Measurements from ENCODE around the gene PARD3B. TPM values are rescaled to one million over a fixed set of nuclear protein-coding genes. Genes with fewer than 3 reads are reported as not detected.

The PARD3B gene
- total RNA-seq, 1 donor from 2014 or later = 0.66 TPM

- H3K4me3 Mint-ChIP-seq (ENCODE audit: unreplicated experiment) = no peak overlapping the region
- TF ChIP-seq CTCF (IDR thresholded peaks at IDR 0.05; ENCODE audit: partially characterized antibody, unreplicated experiment) = no peak
- H3K9me3 Mint-ChIP-seq (ENCODE audit: unreplicated experiment) = no peaks in the 10 kb centered on the region
- peaks cover 6% of the 10 kb centered on the region for H3K4me1 Mint-ChIP-seq (ENCODE audit: low read depth, unreplicated experiment)
- no peak for DNase-seq
- H3K27me3 Mint-ChIP-seq (ENCODE audit: unreplicated experiment) = no peaks in the 10 kb centered on the region
- H3K27ac Mint-ChIP-seq (ENCODE audit: unreplicated experiment) = no peak overlapping the region
- H3K36me3 Mint-ChIP-seq (ENCODE audit: unreplicated experiment) = no peaks in the 10 kb centered on the region
Measured at GRCh38 chr2:205500951-205501350, 955.7 kb downstream of the PARD3B start.

- no peak for TF ChIP-seq CTCF (IDR thresholded peaks at IDR 0.05; ENCODE audit: partially characterized antibody, unreplicated experiment)
- no peaks in the 10 kb centered on the region for H3K9me3 Mint-ChIP-seq (ENCODE audit: unreplicated experiment)
- DNase-seq = no peak
- no peak overlapping the region for H3K27ac Mint-ChIP-seq (ENCODE audit: unreplicated experiment)
- no peaks in the 10 kb centered on the region for H3K27me3 Mint-ChIP-seq (ENCODE audit: unreplicated experiment)
- H3K36me3 Mint-ChIP-seq (ENCODE audit: unreplicated experiment) = no peaks in the 10 kb centered on the region
- peaks cover 4% of the 10 kb centered on the region for H3K4me1 Mint-ChIP-seq (ENCODE audit: low read depth, unreplicated experiment)
- no peak overlapping the region for H3K4me3 Mint-ChIP-seq (ENCODE audit: unreplicated experiment)
Measured at GRCh38 chr2:205501826-205502225, 956.6 kb downstream of the PARD3B start.

GRCh38 chr2:205505371-205505770 is 960.1 kb downstream of the PARD3B start:
- no peaks in the 10 kb centered on the region for H3K27me3 Mint-ChIP-seq (ENCODE audit: unreplicated experiment)
- TF ChIP-seq CTCF (IDR thresholded peaks at IDR 0.05; ENCODE audit: partially characterized antibody, unreplicated experiment) = no peak

GRCh38 chr2:205509655-205510054 is 964.4 kb downstream of the PARD3B start:
- TF ChIP-seq CTCF (IDR thresholded peaks at IDR 0.05; ENCODE audit: partially characterized antibody, unreplicated experiment) = no peak
- Mint-ChIP-seq H3K27me3 (ENCODE audit: unreplicated experiment) (no peaks in the 10 kb centered on the region), H3K4me1 (ENCODE audit: low read depth, unreplicated experiment) (peaks cover 6% of the 10 kb centered on the region), H3K36me3 (ENCODE audit: unreplicated experiment) (no peaks in the 10 kb centered on the region), H3K27ac (ENCODE audit: unreplicated experiment) (no peak overlapping the region), H3K9me3 (ENCODE audit: unreplicated experiment) (no peaks in the 10 kb centered on the region), H3K4me3 (ENCODE audit: unreplicated experiment) (no peak overlapping the region)
- no peak for DNase-seq

More at GRCh38 chr2:205505371-205505770, 960.1 kb downstream of the PARD3B start:
- Mint-ChIP-seq H3K27ac (ENCODE audit: unreplicated experiment) (no peak overlapping the region), H3K4me3 (ENCODE audit: unreplicated experiment) (no peak overlapping the region), H3K36me3 (ENCODE audit: unreplicated experiment) (no peaks in the 10 kb centered on the region), H3K9me3 (ENCODE audit: unreplicated experiment) (no peaks in the 10 kb centered on the region), H3K4me1 (ENCODE audit: low read depth, unreplicated experiment) (peaks cover 6% of the 10 kb centered on the region)
- DNase-seq = no peak

- no peak for TF ChIP-seq CTCF (IDR thresholded peaks at IDR 0.05; ENCODE audit: partially characterized antibody, unreplicated experiment)
- Mint-ChIP-seq H3K4me3 (ENCODE audit: unreplicated experiment) (no peak overlapping the region), H3K9me3 (ENCODE audit: unreplicated experiment) (no peaks in the 10 kb centered on the region), H3K4me1 (ENCODE audit: low read depth, unreplicated experiment) (peaks cover 6% of the 10 kb centered on the region), H3K36me3 (ENCODE audit: unreplicated experiment) (no peaks in the 10 kb centered on the region), H3K27me3 (ENCODE audit: unreplicated experiment) (no peaks in the 10 kb centered on the region), H3K27ac (ENCODE audit: unreplicated experiment) (no peak overlapping the region)
- no peak for DNase-seq
Measured at GRCh38 chr2:205510345-205510744, 965.1 kb downstream of the PARD3B start.
